HCT116 (cell line): Measurements from ENCODE around the gene INSR. TPM values are rescaled to one million over a fixed set of nuclear protein-coding genes. Genes with fewer than 3 reads are reported as not detected.

Source experiments
- ATAC-seq: fragments of 200-7000 bp; cut with Tn5 transposase; 2 replicates; pipeline ENCODE4 v1.9.1; 2020; ENCODE audit warnings: mild to moderate bottlenecking, moderate library complexity
- BruUV-seq: library from RNA; stranded (reverse); fragments of 400-500 nt; replicated peaks from 2 replicates; lab custom pipeline; 2021; lab: Mats Ljungman, UMichigan
- CTCF ChIA-PET: fragments of 300-600 bp; sonication (Branson Sonifier 250); formaldehyde crosslinking; loops from one replicate; lab custom pipeline; 2021; ENCODE audit warnings: antibody characterized with exemption; lab: Charles Lee
- POLR2A ChIA-PET: fragments of 300-600, 350-600 bp; sonication (Branson Sonifier 250); formaldehyde crosslinking; loops from one replicate; lab custom pipeline; 2021; ENCODE audit warnings: antibody characterized with exemption; lab: Charles Lee
- RAD21 ChIA-PET, 2 experiments: fragments of 300-600 bp; sonication (Branson Sonifier 250); formaldehyde crosslinking; loops; one replicate each; lab custom pipeline; 2023; ENCODE audit warnings: low total read pairs in 2 of 2; ENCODE audit not compliant: uncharacterized antibody in 2 of 2, unreplicated experiment in 2 of 2, low non-redundant PET in 1 of 2; lab: Charles Lee
- DNase-seq: peaks from one replicate; pipeline ENCODE4 v3.0.0-alpha.2; 2010; ENCODE audit warnings: low read depth, low spot score
- H2AFZ ChIP-seq: fragments of 200-600 bp; shearing (Covaris generic), sonication (generic); 2 replicates; pipeline ENCODE4 v1.6.1; 2017; ENCODE audit warnings: low read depth, mixed run types, mixed read lengths, antibody characterized with exemption, low read length; ENCODE audit not compliant: poor library complexity, severe bottlenecking
- H3K27ac ChIP-seq: 2 replicates; pipeline ENCODE4 v1.5.1; 2012; ENCODE audit warnings: low read depth, low read length
- H3K27me3 ChIP-seq: fragments of 200-600 bp; sonication (generic); 2 replicates; pipeline ENCODE4 v1.6.1; 2016; ENCODE audit warnings: mixed run types, low read length, mixed read lengths; ENCODE audit not compliant: insufficient read depth
- H3K36me3 ChIP-seq, 2 experiments: fragments of 200-500 bp in 1 of 2; fragments of 200-600 bp in 1 of 2; sonication (Bioruptor generic) in 1 of 2; sonication (generic) in 1 of 2; 2 replicates each; pipeline versions ENCODE4 v1.5.1 to v1.6.1; 2014 to 2016; ENCODE audit warnings: low read length in 2 of 2, inconsistent platforms in 1 of 2, mixed read lengths in 1 of 2, mixed run types in 1 of 2; ENCODE audit not compliant: insufficient read depth in 2 of 2, control insufficient read depth in 1 of 2
- H3K4me1 ChIP-seq, 2 experiments: fragments of 200-600 bp in 1 of 2; sonication (generic) in 1 of 2; 2 replicates each; pipeline versions ENCODE4 v1.5.1 to v1.6.1; 2012 to 2017; ENCODE audit warnings: low read length in 2 of 2, inconsistent platforms in 1 of 2, mild to moderate bottlenecking in 1 of 2, mixed read lengths in 1 of 2, mixed run types in 1 of 2, moderate library complexity in 1 of 2; ENCODE audit not compliant: insufficient read depth in 2 of 2, control insufficient read depth in 1 of 2
- H3K4me2 ChIP-seq: fragments of 200-600 bp; sonication (generic); 2 replicates; pipeline ENCODE4 v1.6.1; 2017; ENCODE audit warnings: mixed run types, low read length, mixed read lengths
- H3K4me3 ChIP-seq, 2 experiments: fragments of 200-600 bp in 1 of 2; sonication (generic) in 1 of 2; replicated peaks in 1 of 2; 2 replicates each; pipeline ENCODE4 v1.5.1; 2011 to 2016; ENCODE audit warnings: low read length in 2 of 2, control low read depth in 1 of 2, low read depth in 1 of 2, mild to moderate bottlenecking in 1 of 2, mixed read lengths in 1 of 2, mixed run types in 1 of 2
- H3K79me2 ChIP-seq: fragments of 200-600 bp; sonication (generic); 2 replicates; pipeline ENCODE4 v1.6.1; 2017; ENCODE audit warnings: mild to moderate bottlenecking, mixed run types, low read length, moderate library complexity, mixed read lengths; ENCODE audit not compliant: insufficient read depth
- H3K9ac ChIP-seq: fragments of 200-600 bp; sonication (generic); 2 replicates; pipeline ENCODE4 v1.6.1; 2016; ENCODE audit warnings: low read length, mixed read lengths
- H3K9me2 ChIP-seq: fragments of 200-600 bp; sonication (generic), shearing (Covaris generic); 2 replicates; pipeline ENCODE4 v1.6.1; 2017; ENCODE audit warnings: mixed run types, mild to moderate bottlenecking, moderate library complexity; ENCODE audit not compliant: insufficient read depth
- H3K9me3 ChIP-seq, 2 experiments: fragments of 200-500 bp in 1 of 2; fragments of 200-600 bp in 1 of 2; sonication (Bioruptor generic) in 1 of 2; sonication (generic) in 1 of 2; 2 replicates each; pipeline ENCODE4 v1.6.1; 2014 to 2017; ENCODE audit warnings: low read length in 2 of 2, mixed read lengths in 2 of 2, inconsistent platforms in 1 of 2, low read depth in 1 of 2, mild to moderate bottlenecking in 1 of 2, mixed run types in 1 of 2, moderate library complexity in 1 of 2; ENCODE audit not compliant: control insufficient read depth in 1 of 2, insufficient read depth in 1 of 2
- H4K20me1 ChIP-seq: fragments of 200-600 bp; sonication (generic), shearing (Covaris generic); 2 replicates; pipeline ENCODE4 v1.6.1; 2017; ENCODE audit warnings: mixed run types, mild to moderate bottlenecking, moderate library complexity; ENCODE audit not compliant: insufficient read depth
- CBX3 ChIP-seq: IDR thresholded peaks from 2 replicates; pipeline ENCODE4 v1.6.1; 2012; ENCODE audit warnings: low read depth
- CEBPB ChIP-seq: IDR thresholded peaks from 2 replicates; pipeline ENCODE4 v1.6.1; 2012; ENCODE audit warnings: low read depth
- EGR1 ChIP-seq: IDR thresholded peaks from 2 replicates; pipeline ENCODE4 v1.6.1; 2012; ENCODE audit warnings: low read depth
- ELF1 ChIP-seq: IDR thresholded peaks from 2 replicates; pipeline ENCODE4 v1.6.1; 2012; ENCODE audit warnings: low read depth, borderline replicate concordance
- JUND ChIP-seq: IDR thresholded peaks from 2 replicates; pipeline ENCODE4 v1.6.1; 2012
- POLR2A ChIP-seq: IDR thresholded peaks from 2 replicates; pipeline ENCODE4 v1.7.0; 2011; ENCODE audit warnings: borderline replicate concordance; ENCODE audit not compliant: insufficient read depth, insufficient read length; ENCODE audit errors: extremely low read depth
- SRF ChIP-seq: IDR thresholded peaks from 2 replicates; pipeline ENCODE4 v1.6.1; 2012; ENCODE audit warnings: low read depth
- YY1 ChIP-seq: IDR thresholded peaks from 2 replicates; pipeline ENCODE4 v1.6.1; 2011; ENCODE audit warnings: low read length, low read depth, moderate library complexity, mild to moderate bottlenecking; ENCODE audit not compliant: insufficient replicate concordance; ENCODE audit errors: extremely low read depth
- ZFX ChIP-seq: fragments of 450-650 bp; IDR thresholded peaks from 2 replicates; pipeline ENCODE4 v1.6.1; 2017
- ZNF274 ChIP-seq: fragments of 200-500 bp; sonication (Bioruptor generic); IDR thresholded peaks from 2 replicates; pipeline ENCODE4 v1.6.1; 2014; ENCODE audit warnings: mild to moderate bottlenecking, low read depth, low read length, inconsistent platforms
- intact Hi-C: fragments of 100-400 bp; cut with micrococcal nuclease; formaldehyde crosslinking; loops from 2 replicates; pipeline ENCODE4 v1.10.0; 2022
- total RNA-seq: library from RNA; stranded (reverse); gene quantifications from one replicate; pipeline ENCODE4 v1.2.1, GENCODE V29; 2021; ENCODE audit not compliant: unreplicated experiment
- TF ChIP-seq, protein P1 (sequence below): IDR thresholded peaks from 2 replicates; pipeline ENCODE4 v1.6.1; 2011; ENCODE audit warnings: mild to moderate bottlenecking, low read length, moderate library complexity; ENCODE audit not compliant: insufficient replicate concordance; ENCODE audit errors: extremely low read depth
- TF ChIP-seq, protein P2 (sequence below), 3 experiments: fragments of 200-600 bp in 1 of 3; sonication (generic) in 1 of 3; IDR thresholded peaks in 2 of 3; conservative IDR thresholded peaks in 1 of 3; 2 replicates each; pipeline ENCODE4 v1.5.1; 2012 to 2017; ENCODE audit warnings: low read depth in 2 of 3, low read length in 2 of 3, antibody characterized with exemption in 1 of 3, borderline replicate concordance in 1 of 3, control low read depth in 1 of 3, mild to moderate bottlenecking in 1 of 3, mixed read lengths in 1 of 3, mixed run types in 1 of 3, moderate library complexity in 1 of 3; ENCODE audit not compliant: insufficient read depth in 1 of 3
- TF ChIP-seq, protein P3 (sequence below): IDR thresholded peaks from 2 replicates; pipeline ENCODE4 v1.6.1; 2012; ENCODE audit warnings: low read depth

INSR gene
- total RNA-seq, 1 experiment from 2014 or later = 25.4 TPM

DNA sequence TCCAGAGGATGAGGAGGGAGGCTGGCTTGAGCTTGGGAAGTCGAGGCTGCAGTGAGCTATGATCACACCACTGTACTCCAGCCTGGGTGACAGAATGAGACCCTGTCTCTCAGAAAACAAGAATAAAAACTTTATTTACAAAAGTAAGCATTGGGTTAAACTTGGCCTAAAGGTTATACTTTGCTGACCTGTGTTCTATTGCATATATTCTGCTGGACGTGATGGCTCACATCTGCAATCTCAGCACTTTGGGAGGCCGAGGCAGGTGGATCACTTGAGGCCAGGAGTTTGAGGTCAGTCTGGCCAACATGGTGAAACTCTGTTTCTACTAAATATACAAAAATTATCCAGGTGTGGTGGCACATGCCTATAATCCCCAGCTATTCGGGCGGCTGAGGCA lies 47.9 kb upstream of the INSR start:
- Histone ChIP-seq H3K27ac (no peak overlapping the region), H3K27me3 (no peaks in the 10 kb centered on the region), H3K9me3 (no peaks in the 10 kb centered on the region), H3K36me3 (no peaks in the 10 kb centered on the region), H3K79me2 (no peaks in the 10 kb centered on the region), H2AFZ (no peak overlapping the region), H3K4me3 (no peak overlapping the region), H3K9ac (no peak overlapping the region), H4K20me1 (no peaks in the 10 kb centered on the region), H3K4me2 (no peak overlapping the region), H3K4me1 (peaks cover 2 to 20% of the 10 kb centered on the region in 2 experiments; a peak in 3 of 4 replicates), H3K9me2 (no peaks in the 10 kb centered on the region)
- DNase-seq (no peak), ATAC-seq (no peak)
- no TSS peak for BruUV-seq
- ChIA-PET CTCF (no interaction called here), RAD21 (interaction anchor here (0.7 to 2.0 kb wide), 2 partner anchors 240 to 578 kb away, joined by 3 to 5 read pairs; partner anchors contain the start of gene SNAPC2 (in 1 of the 2)), POLR2A (no interaction called here)
- intact Hi-C loops = loop anchor here (10.0 kb wide), 1 partner anchor 397 kb away; no protein-coding TSS in a partner anchor
- TF ChIP-seq CEBPB (no peak), ZFX (no peak), SRF (no peak), CBX3 (no peak), EGR1 (no peak), POLR2A (no peak), JUND (no peak), ELF1 (no peak), ZNF274 (no peak), YY1 (no peak)
- TF ChIP-seq, protein P1, sequence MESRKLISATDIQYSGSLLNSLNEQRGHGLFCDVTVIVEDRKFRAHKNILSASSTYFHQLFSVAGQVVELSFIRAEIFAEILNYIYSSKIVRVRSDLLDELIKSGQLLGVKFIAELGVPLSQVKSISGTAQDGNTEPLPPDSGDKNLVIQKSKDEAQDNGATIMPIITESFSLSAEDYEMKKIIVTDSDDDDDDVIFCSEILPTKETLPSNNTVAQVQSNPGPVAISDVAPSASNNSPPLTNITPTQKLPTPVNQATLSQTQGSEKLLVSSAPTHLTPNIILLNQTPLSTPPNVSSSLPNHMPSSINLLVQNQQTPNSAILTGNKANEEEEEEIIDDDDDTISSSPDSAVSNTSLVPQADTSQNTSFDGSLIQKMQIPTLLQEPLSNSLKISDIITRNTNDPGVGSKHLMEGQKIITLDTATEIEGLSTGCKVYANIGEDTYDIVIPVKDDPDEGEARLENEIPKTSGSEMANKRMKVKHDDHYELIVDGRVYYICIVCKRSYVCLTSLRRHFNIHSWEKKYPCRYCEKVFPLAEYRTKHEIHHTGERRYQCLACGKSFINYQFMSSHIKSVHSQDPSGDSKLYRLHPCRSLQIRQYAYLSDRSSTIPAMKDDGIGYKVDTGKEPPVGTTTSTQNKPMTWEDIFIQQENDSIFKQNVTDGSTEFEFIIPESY = no peak
- TF ChIP-seq, protein P2, sequence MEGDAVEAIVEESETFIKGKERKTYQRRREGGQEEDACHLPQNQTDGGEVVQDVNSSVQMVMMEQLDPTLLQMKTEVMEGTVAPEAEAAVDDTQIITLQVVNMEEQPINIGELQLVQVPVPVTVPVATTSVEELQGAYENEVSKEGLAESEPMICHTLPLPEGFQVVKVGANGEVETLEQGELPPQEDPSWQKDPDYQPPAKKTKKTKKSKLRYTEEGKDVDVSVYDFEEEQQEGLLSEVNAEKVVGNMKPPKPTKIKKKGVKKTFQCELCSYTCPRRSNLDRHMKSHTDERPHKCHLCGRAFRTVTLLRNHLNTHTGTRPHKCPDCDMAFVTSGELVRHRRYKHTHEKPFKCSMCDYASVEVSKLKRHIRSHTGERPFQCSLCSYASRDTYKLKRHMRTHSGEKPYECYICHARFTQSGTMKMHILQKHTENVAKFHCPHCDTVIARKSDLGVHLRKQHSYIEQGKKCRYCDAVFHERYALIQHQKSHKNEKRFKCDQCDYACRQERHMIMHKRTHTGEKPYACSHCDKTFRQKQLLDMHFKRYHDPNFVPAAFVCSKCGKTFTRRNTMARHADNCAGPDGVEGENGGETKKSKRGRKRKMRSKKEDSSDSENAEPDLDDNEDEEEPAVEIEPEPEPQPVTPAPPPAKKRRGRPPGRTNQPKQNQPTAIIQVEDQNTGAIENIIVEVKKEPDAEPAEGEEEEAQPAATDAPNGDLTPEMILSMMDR (IDR thresholded peaks at IDR 0.05 in 2 of 3, conservative IDR thresholded peaks at IDR 0.05 in 1 of 3; ENCODE audit: borderline replicate concordance in 1 of 3, insufficient read depth in 1 of 3, low read depth in 2 of 3, low read length in 2 of 3) = no peak
- TF ChIP-seq, protein P3, sequence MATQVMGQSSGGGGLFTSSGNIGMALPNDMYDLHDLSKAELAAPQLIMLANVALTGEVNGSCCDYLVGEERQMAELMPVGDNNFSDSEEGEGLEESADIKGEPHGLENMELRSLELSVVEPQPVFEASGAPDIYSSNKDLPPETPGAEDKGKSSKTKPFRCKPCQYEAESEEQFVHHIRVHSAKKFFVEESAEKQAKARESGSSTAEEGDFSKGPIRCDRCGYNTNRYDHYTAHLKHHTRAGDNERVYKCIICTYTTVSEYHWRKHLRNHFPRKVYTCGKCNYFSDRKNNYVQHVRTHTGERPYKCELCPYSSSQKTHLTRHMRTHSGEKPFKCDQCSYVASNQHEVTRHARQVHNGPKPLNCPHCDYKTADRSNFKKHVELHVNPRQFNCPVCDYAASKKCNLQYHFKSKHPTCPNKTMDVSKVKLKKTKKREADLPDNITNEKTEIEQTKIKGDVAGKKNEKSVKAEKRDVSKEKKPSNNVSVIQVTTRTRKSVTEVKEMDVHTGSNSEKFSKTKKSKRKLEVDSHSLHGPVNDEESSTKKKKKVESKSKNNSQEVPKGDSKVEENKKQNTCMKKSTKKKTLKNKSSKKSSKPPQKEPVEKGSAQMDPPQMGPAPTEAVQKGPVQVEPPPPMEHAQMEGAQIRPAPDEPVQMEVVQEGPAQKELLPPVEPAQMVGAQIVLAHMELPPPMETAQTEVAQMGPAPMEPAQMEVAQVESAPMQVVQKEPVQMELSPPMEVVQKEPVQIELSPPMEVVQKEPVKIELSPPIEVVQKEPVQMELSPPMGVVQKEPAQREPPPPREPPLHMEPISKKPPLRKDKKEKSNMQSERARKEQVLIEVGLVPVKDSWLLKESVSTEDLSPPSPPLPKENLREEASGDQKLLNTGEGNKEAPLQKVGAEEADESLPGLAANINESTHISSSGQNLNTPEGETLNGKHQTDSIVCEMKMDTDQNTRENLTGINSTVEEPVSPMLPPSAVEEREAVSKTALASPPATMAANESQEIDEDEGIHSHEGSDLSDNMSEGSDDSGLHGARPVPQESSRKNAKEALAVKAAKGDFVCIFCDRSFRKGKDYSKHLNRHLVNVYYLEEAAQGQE = no peak
